PC-3 (cell line): ENCODE results near the gene SLC16A7.

Source experiments
- CTCF ChIP-seq: fragments of 300-600 bp; sonication (generic); conservative IDR thresholded peaks from 2 replicates; pipeline ENCODE4 v1.5.1; 2017; ENCODE audit warnings: antibody characterized with exemption, low read depth, mild to moderate bottlenecking, low read length
- EZH2 ChIP-seq: fragments of 300-600 bp; sonication (generic); IDR thresholded peaks from one replicate; pipeline ENCODE4 v1.6.1; 2017; ENCODE audit warnings: antibody characterized with exemption, mild to moderate bottlenecking, low read length; ENCODE audit not compliant: unreplicated experiment

GRCh38 chr12:59787610-59788009 lies 191.8 kb downstream of the SLC16A7 start:
- TF ChIP-seq CTCF = no peak
- TF ChIP-seq EZH2 = no peak
